Neural crest cell (in vitro differentiated cells): Measurements from ENCODE around the gene NRIP3. TPM values are rescaled to one million over a fixed set of nuclear protein-coding genes. Genes with fewer than 3 reads are reported as not detected.

Experiments
- DNase-seq: peaks from one replicate; pipeline ENCODE4 v3.0.0; 2021; ENCODE audit warnings: low read depth, mixed read lengths, low spot score
- H3K27ac Mint-ChIP-seq: one replicate; pipeline ENCODE4 v1.8.0; 2021; ENCODE audit warnings: mild to moderate bottlenecking, mixed read lengths; ENCODE audit not compliant: unreplicated experiment
- H3K27me3 Mint-ChIP-seq: 2 replicates; pipeline ENCODE4 v1.8.0; 2021; ENCODE audit warnings: low read depth, mild to moderate bottlenecking, mixed read lengths
- H3K36me3 Mint-ChIP-seq: 2 replicates; pipeline ENCODE4 v1.8.0; 2021; ENCODE audit warnings: low read depth, mild to moderate bottlenecking, mixed read lengths
- H3K4me1 Mint-ChIP-seq: 2 replicates; pipeline ENCODE4 v1.8.0; 2021; ENCODE audit warnings: mixed read lengths
- H3K4me3 Mint-ChIP-seq: one replicate; pipeline ENCODE4 v1.8.0; 2021; ENCODE audit warnings: mild to moderate bottlenecking, mixed read lengths
- H3K9me3 Mint-ChIP-seq: 2 replicates; pipeline ENCODE4 v1.8.0; 2021; ENCODE audit warnings: mixed read lengths
- CTCF ChIP-seq: fragments of 200-600 bp; sonication (generic); conservative IDR thresholded peaks from 2 replicates; pipeline ENCODE4 v1.5.0; 2021; ENCODE audit warnings: antibody characterized with exemption, mild to moderate bottlenecking
- total RNA-seq: library from RNA; stranded (reverse); gene quantifications from 2 replicates; pipeline ENCODE4 v1.2.1, GENCODE V29; 2021

NRIP3 gene
- total RNA-seq, 1 donor from 2014 or later = 2.1 TPM

- Mint-ChIP-seq H3K9me3 (peaks cover 5% of the 10 kb centered on the region), H3K36me3 (peaks cover 9% of the 10 kb centered on the region), H3K4me1 (peaks cover 39% of the 10 kb centered on the region), H3K4me3 (no peak overlapping the region), H3K27ac (no peak overlapping the region), H3K27me3 (no peaks in the 10 kb centered on the region)
- TF ChIP-seq CTCF = no peak
- DNase-seq = no peak
Observed at GRCh38 chr11:9037963-9038362, 34.2 kb upstream of the NRIP3 start.

- peaks cover 5% of the 10 kb centered on the region for H3K9me3 Mint-ChIP-seq
- H3K36me3 Mint-ChIP-seq = peaks cover 9% of the 10 kb centered on the region
Observed at GRCh38 chr11:9037046-9037780, 33.4 kb upstream of the NRIP3 start.

GRCh38 chr11:9030601-9031000 lies 26.8 kb upstream of the NRIP3 start:
- Mint-ChIP-seq H3K27ac (no peak overlapping the region), H3K27me3 (no peaks in the 10 kb centered on the region), H3K4me1 (peaks cover 8% of the 10 kb centered on the region), H3K4me3 (no peak overlapping the region), H3K9me3 (no peaks in the 10 kb centered on the region), H3K36me3 (peaks cover 4% of the 10 kb centered on the region)
- no peak for TF ChIP-seq CTCF
- no peak for DNase-seq

More at GRCh38 chr11:9037046-9037780, 33.4 kb upstream of the NRIP3 start:
- Mint-ChIP-seq H3K27ac (peak overlapping the region; percentile 92), H3K27me3 (no peaks in the 10 kb centered on the region), H3K4me1 (peaks cover 39% of the 10 kb centered on the region), H3K4me3 (peak overlapping the region; percentile 48)
- no peak for TF ChIP-seq CTCF
- peak; percentile 11 for DNase-seq

- Mint-ChIP-seq H3K27ac (peak overlapping the region; percentile 23), H3K27me3 (no peaks in the 10 kb centered on the region), H3K4me1 (peaks cover 4% of the 10 kb centered on the region), H3K9me3 (no peaks in the 10 kb centered on the region), H3K4me3 (no peak overlapping the region), H3K36me3 (peaks cover 4% of the 10 kb centered on the region)
- no peak for TF ChIP-seq CTCF
- no peak for DNase-seq
Observed at GRCh38 chr11:9029422-9029821, 25.6 kb upstream of the NRIP3 start.

GRCh38 chr11:9028581-9028980 lies 24.8 kb upstream of the NRIP3 start:
- Mint-ChIP-seq H3K27ac (no peak overlapping the region), H3K4me1 (no peaks in the 10 kb centered on the region), H3K27me3 (no peaks in the 10 kb centered on the region), H3K4me3 (no peak overlapping the region), H3K9me3 (no peaks in the 10 kb centered on the region), H3K36me3 (no peaks in the 10 kb centered on the region)
- TF ChIP-seq CTCF = no peak
- DNase-seq = no peak
